Loucy (cell line): ENCODE data around the gene ZNF549.

Experiments used
- CTCF ChIP-seq: fragments of 200-600 bp; sonication (generic); conservative IDR thresholded peaks from 2 replicates; pipeline ENCODE4 v1.5.1; 2014; ENCODE audit warnings: mild to moderate bottlenecking, antibody characterized with exemption, low read length
- EZH2phosphoT487 ChIP-seq: fragments of 200-600 bp; IDR thresholded peaks from 2 replicates; pipeline ENCODE4 v1.6.1; 2018; ENCODE audit warnings: antibody characterized with exemption, mild to moderate bottlenecking, moderate library complexity, borderline replicate concordance

- TF ChIP-seq CTCF (no peak), EZH2phosphoT487 (no peak)
These were observed 21.0 kb upstream of the ZNF549 start for GRCh38 chr19:57506163-57506562.
